GM23338 (cell line): ENCODE data around the gene MVB12B. TPM values are rescaled to one million over a fixed set of nuclear protein-coding genes. Genes with fewer than 3 reads are reported as not detected.

ENCODE experiments used
- ATAC-seq: fragments of 200-7000 bp; cut with Tn5 transposase; 3 replicates; pipeline ENCODE4 v1.9.1; 2020
- DNase-seq: peaks from one replicate; pipeline ENCODE4 v3.0.0-alpha.2; 2015; ENCODE audit warnings: low spot score
- H2AFZ ChIP-seq: fragments of 200-600 bp; sonication (generic); 2 replicates; pipeline ENCODE4 v1.8.0; 2016; ENCODE audit warnings: antibody characterized with exemption, mild to moderate bottlenecking, moderate library complexity
- H3F3A ChIP-seq: fragments of 200-600 bp; sonication (generic); replicated peaks from 2 replicates; pipeline ENCODE4 v1.8.0; 2017; ENCODE audit warnings: antibody characterized with exemption, mixed run types, low read depth
- H3K27ac ChIP-seq: fragments of 200-600 bp; sonication (generic); 2 replicates; pipeline ENCODE4 v1.6.1; 2016; ENCODE audit warnings: low read depth
- H3K27me3 ChIP-seq: fragments of 200-600 bp; sonication (generic); 2 replicates; pipeline ENCODE4 v1.8.0; 2016; ENCODE audit warnings: mild to moderate bottlenecking, mixed run types, moderate library complexity; ENCODE audit not compliant: insufficient read depth
- H3K36me3 ChIP-seq: fragments of 200-600 bp; sonication (generic); 2 replicates; pipeline ENCODE4 v1.8.0; 2016; ENCODE audit warnings: mild to moderate bottlenecking; ENCODE audit not compliant: insufficient read depth
- H3K4me1 ChIP-seq: fragments of 200-600 bp; sonication (generic); 2 replicates; pipeline ENCODE4 v1.8.0; 2016; ENCODE audit warnings: mild to moderate bottlenecking, moderate library complexity; ENCODE audit not compliant: insufficient read depth
- H3K4me2 ChIP-seq: fragments of 200-600 bp; sonication (generic); 2 replicates; pipeline ENCODE4 v1.7.1; 2017; ENCODE audit warnings: mixed run types
- H3K4me3 ChIP-seq: fragments of 200-600 bp; sonication (generic); 2 replicates; pipeline ENCODE4 v1.6.1; 2016; ENCODE audit warnings: mixed run types
- H3K79me2 ChIP-seq: fragments of 200-600 bp; sonication (generic); replicated peaks from 2 replicates; pipeline ENCODE4 v1.8.0; 2017; ENCODE audit warnings: mild to moderate bottlenecking; ENCODE audit not compliant: insufficient read depth
- H3K9me2 ChIP-seq: fragments of 200-600 bp; sonication (generic); 2 replicates; pipeline ENCODE4 v1.8.0; 2017; ENCODE audit not compliant: insufficient read depth
- H4K20me1 ChIP-seq: fragments of 200-600 bp; sonication (generic); replicated peaks from 2 replicates; pipeline ENCODE4 v1.8.0; 2017; ENCODE audit warnings: mild to moderate bottlenecking; ENCODE audit not compliant: insufficient read depth
- H3K27ac Mint-ChIP-seq: 2 replicates; pipeline ENCODE4 v1.8.0; 2020; ENCODE audit warnings: inconsistent platforms, mild to moderate bottlenecking, moderate library complexity, mixed read lengths
- H3K27me3 Mint-ChIP-seq: 3 replicates; pipeline ENCODE4 v1.8.0; 2022; ENCODE audit warnings: low read depth, mild to moderate bottlenecking, moderate library complexity, mixed read lengths, inconsistent platforms; ENCODE audit not compliant: insufficient read depth, poor library complexity
- H3K36me3 Mint-ChIP-seq: 3 replicates; pipeline ENCODE4 v1.8.0; 2021; ENCODE audit warnings: low read depth, mild to moderate bottlenecking, inconsistent platforms, moderate library complexity, mixed read lengths
- H3K4me1 Mint-ChIP-seq: 3 replicates; pipeline ENCODE4 v1.8.0; 2020; ENCODE audit warnings: mild to moderate bottlenecking, inconsistent platforms, mixed read lengths
- H3K4me3 Mint-ChIP-seq: 3 replicates; pipeline ENCODE4 v1.8.0; 2021; ENCODE audit warnings: moderate library complexity, mild to moderate bottlenecking, inconsistent platforms, mixed read lengths
- H3K9me3 Mint-ChIP-seq: 3 replicates; pipeline ENCODE4 v1.8.0; 2020; ENCODE audit warnings: moderate library complexity, mild to moderate bottlenecking, inconsistent platforms, mixed read lengths
- CREB1 ChIP-seq: fragments of 250-450 bp; sonication (Bioruptor Pico); IDR thresholded peaks from 2 replicates; pipeline ENCODE4 v1.5.0; 2020; ENCODE audit warnings: low read depth, mild to moderate bottlenecking, moderate library complexity
- EZH2 ChIP-seq: fragments of 200-600 bp; sonication (generic); IDR thresholded peaks from one replicate; pipeline ENCODE4 v1.8.0; 2017; ENCODE audit warnings: antibody characterized with exemption, mild to moderate bottlenecking, low read depth; ENCODE audit not compliant: unreplicated experiment
- JUNB ChIP-seq: IDR thresholded peaks from one replicate; pipeline ENCODE4 v1.6.1; 2016; ENCODE audit warnings: antibody characterized with exemption; ENCODE audit not compliant: unreplicated experiment
- NANOG ChIP-seq: IDR thresholded peaks from 2 replicates; pipeline ENCODE4 v1.6.1; 2016; ENCODE audit warnings: antibody characterized with exemption, borderline replicate concordance
- POLR2AphosphoS5 ChIP-seq: IDR thresholded peaks from 2 replicates; pipeline ENCODE4 v1.6.1; 2016; ENCODE audit warnings: antibody characterized with exemption, low read depth
- STAT1 ChIP-seq: IDR thresholded peaks from one replicate; pipeline ENCODE4 v1.6.1; 2016; ENCODE audit warnings: antibody characterized with exemption; ENCODE audit not compliant: unreplicated experiment
- ZNF114 ChIP-seq: fragments of 250-450 bp; sonication (Bioruptor Pico); IDR thresholded peaks from 2 replicates; pipeline ENCODE4 v1.5.0; 2020; ENCODE audit warnings: mild to moderate bottlenecking, moderate library complexity
- ZNF331 ChIP-seq: fragments of 250-450 bp; sonication (Bioruptor Pico); IDR thresholded peaks from 2 replicates; pipeline ENCODE4 v1.5.0; 2020; ENCODE audit warnings: low read depth, mild to moderate bottlenecking, moderate library complexity
- polyA plus RNA-seq: library from polyadenylated mRNA; unstranded; fragments of >200 nt; fragmentation: Nextera tagmentation; extraction: Ambion mirVana; gene quantifications from 2 replicates; pipeline ENCODE4 v1.2.1, GENCODE V29; 2016
- total RNA-seq: library from RNA; depleted of rRNA; stranded (reverse); fragments of >200 nt; shearing (Covaris generic); gene quantifications from 2 replicates; pipeline ENCODE4 v1.2.3, GENCODE V29; 2014
- TF ChIP-seq, protein P1 (sequence below): IDR thresholded peaks from 2 replicates; pipeline ENCODE4 v1.6.1; 2016; ENCODE audit warnings: antibody characterized with exemption
- TF ChIP-seq, protein P2 (sequence below): fragments of 250-450 bp; sonication (Bioruptor Pico); IDR thresholded peaks from 2 replicates; pipeline ENCODE4 v1.5.0; 2020; ENCODE audit warnings: mild to moderate bottlenecking, moderate library complexity
- TF ChIP-seq, protein P3 (sequence below), 2 experiments: fragments of 200-600 bp in 1 of 2; sonication (generic) in 1 of 2; conservative IDR thresholded peaks; 2 replicates each; pipeline versions ENCODE4 v1.5.1 to v1.6.1; 2016 to 2017; ENCODE audit warnings: antibody characterized with exemption in 2 of 2, low read depth in 2 of 2, mild to moderate bottlenecking in 2 of 2, moderate library complexity in 1 of 2
- TF ChIP-seq, protein P4 (sequence below): IDR thresholded peaks from one replicate; pipeline ENCODE4 v1.6.1; 2018; ENCODE audit warnings: antibody characterized with exemption; ENCODE audit not compliant: unreplicated experiment

The MVB12B gene
- total and polyA plus RNA-seq, 2 experiments from 2014 or later = 1.9 to 6.6 TPM

DNA sequence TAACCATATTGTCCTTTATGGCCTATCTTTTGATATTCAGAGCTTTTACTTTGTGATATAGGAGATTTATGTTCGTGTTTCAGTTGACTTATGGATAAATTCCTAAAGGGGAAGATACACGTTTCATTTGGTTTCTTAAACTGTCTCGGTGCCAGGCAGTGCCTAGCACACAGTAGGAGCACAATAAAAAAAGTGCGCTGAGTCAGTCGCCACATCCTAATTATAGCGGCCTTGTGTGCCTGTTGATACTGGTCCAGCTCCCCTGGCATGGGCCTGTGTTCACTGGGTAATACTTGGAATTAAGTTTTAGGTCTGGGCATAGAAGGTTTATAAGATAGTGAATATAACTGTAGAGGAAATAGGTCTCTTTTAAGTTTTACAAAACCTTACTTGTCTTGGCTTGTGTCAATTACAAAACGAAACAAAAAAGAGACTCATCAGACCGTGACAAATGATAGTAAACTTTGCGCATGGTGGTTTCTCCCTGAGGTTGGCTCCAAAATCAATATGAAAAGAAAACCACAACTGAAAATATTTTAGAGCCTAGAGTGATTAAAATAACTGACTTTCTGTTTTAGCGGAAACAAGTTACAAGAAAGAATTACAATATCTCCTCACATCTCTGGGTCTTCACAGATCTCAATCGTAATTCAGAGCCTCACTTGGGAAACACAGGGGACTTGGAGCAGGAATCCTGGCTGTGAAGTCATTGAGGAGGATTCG, 84.8 kb downstream of the MVB12B start:
- no peak overlapping the region for H2AFZ ChIP-seq
- Mint-ChIP-seq H3K9me3 (no peaks in the 10 kb centered on the region), H3K4me3 (no peak overlapping the region), H3K4me1 (peaks cover 31% of the 10 kb centered on the region), H3K36me3 (no peaks in the 10 kb centered on the region), H3K27me3 (peaks cover 16% of the 10 kb centered on the region), H3K27ac (no peak overlapping the region)
- TF ChIP-seq, protein P1, sequence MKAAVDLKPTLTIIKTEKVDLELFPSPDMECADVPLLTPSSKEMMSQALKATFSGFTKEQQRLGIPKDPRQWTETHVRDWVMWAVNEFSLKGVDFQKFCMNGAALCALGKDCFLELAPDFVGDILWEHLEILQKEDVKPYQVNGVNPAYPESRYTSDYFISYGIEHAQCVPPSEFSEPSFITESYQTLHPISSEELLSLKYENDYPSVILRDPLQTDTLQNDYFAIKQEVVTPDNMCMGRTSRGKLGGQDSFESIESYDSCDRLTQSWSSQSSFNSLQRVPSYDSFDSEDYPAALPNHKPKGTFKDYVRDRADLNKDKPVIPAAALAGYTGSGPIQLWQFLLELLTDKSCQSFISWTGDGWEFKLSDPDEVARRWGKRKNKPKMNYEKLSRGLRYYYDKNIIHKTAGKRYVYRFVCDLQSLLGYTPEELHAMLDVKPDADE = no peak
- TF ChIP-seq ZNF331 (CRISPR knock-in tag) = no peak
- TF ChIP-seq JUNB = no peak
- TF ChIP-seq, protein P2, sequence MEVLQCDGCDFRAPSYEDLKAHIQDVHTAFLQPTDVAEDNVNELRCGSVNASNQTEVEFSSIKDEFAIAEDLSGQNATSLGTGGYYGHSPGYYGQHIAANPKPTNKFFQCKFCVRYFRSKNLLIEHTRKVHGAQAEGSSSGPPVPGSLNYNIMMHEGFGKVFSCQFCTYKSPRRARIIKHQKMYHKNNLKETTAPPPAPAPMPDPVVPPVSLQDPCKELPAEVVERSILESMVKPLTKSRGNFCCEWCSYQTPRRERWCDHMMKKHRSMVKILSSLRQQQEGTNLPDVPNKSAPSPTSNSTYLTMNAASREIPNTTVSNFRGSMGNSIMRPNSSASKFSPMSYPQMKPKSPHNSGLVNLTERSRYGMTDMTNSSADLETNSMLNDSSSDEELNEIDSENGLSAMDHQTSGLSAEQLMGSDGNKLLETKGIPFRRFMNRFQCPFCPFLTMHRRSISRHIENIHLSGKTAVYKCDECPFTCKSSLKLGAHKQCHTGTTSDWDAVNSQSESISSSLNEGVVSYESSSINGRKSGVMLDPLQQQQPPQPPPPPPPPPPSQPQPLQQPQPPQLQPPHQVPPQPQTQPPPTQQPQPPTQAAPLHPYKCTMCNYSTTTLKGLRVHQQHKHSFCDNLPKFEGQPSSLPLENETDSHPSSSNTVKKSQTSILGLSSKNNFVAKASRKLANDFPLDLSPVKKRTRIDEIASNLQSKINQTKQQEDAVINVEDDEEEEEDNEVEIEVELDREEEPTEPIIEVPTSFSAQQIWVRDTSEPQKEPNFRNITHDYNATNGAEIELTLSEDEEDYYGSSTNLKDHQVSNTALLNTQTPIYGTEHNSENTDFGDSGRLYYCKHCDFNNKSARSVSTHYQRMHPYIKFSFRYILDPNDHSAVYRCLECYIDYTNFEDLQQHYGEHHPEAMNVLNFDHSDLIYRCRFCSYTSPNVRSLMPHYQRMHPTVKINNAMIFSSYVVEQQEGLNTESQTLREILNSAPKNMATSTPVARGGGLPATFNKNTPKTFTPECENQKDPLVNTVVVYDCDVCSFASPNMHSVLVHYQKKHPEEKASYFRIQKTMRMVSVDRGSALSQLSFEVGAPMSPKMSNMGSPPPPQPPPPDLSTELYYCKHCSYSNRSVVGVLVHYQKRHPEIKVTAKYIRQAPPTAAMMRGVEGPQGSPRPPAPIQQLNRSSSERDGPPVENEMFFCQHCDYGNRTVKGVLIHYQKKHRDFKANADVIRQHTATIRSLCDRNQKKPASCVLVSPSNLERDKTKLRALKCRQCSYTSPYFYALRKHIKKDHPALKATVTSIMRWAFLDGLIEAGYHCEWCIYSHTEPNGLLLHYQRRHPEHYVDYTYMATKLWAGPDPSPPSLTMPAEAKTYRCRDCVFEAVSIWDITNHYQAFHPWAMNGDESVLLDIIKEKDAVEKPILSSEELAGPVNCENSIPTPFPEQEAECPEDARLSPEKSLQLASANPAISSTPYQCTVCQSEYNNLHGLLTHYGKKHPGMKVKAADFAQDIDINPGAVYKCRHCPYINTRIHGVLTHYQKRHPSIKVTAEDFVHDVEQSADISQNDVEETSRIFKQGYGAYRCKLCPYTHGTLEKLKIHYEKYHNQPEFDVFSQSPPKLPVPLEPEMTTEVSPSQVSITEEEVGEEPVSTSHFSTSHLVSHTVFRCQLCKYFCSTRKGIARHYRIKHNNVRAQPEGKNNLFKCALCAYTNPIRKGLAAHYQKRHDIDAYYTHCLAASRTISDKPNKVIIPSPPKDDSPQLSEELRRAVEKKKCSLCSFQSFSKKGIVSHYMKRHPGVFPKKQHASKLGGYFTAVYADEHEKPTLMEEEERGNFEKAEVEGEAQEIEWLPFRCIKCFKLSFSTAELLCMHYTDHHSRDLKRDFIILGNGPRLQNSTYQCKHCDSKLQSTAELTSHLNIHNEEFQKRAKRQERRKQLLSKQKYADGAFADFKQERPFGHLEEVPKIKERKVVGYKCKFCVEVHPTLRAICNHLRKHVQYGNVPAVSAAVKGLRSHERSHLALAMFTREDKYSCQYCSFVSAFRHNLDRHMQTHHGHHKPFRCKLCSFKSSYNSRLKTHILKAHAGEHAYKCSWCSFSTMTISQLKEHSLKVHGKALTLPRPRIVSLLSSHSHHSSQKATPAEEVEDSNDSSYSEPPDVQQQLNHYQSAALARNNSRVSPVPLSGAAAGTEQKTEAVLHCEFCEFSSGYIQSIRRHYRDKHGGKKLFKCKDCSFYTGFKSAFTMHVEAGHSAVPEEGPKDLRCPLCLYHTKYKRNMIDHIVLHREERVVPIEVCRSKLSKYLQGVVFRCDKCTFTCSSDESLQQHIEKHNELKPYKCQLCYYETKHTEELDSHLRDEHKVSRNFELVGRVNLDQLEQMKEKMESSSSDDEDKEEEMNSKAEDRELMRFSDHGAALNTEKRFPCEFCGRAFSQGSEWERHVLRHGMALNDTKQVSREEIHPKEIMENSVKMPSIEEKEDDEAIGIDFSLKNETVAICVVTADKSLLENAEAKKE (CRISPR knock-in tag) = no peak
- TF ChIP-seq, protein P3, sequence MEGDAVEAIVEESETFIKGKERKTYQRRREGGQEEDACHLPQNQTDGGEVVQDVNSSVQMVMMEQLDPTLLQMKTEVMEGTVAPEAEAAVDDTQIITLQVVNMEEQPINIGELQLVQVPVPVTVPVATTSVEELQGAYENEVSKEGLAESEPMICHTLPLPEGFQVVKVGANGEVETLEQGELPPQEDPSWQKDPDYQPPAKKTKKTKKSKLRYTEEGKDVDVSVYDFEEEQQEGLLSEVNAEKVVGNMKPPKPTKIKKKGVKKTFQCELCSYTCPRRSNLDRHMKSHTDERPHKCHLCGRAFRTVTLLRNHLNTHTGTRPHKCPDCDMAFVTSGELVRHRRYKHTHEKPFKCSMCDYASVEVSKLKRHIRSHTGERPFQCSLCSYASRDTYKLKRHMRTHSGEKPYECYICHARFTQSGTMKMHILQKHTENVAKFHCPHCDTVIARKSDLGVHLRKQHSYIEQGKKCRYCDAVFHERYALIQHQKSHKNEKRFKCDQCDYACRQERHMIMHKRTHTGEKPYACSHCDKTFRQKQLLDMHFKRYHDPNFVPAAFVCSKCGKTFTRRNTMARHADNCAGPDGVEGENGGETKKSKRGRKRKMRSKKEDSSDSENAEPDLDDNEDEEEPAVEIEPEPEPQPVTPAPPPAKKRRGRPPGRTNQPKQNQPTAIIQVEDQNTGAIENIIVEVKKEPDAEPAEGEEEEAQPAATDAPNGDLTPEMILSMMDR (conservative IDR thresholded peaks at IDR 0.05; ENCODE audit: low read depth in 2 of 2) = no peak
- TF ChIP-seq EZH2 = no peak
- TF ChIP-seq CREB1 (CRISPR knock-in tag) = no peak
- no peak for TF ChIP-seq NANOG
- TF ChIP-seq STAT1 = no peak
- TF ChIP-seq POLR2AphosphoS5 = no peak
- TF ChIP-seq ZNF114 = no peak
- TF ChIP-seq, protein P4, sequence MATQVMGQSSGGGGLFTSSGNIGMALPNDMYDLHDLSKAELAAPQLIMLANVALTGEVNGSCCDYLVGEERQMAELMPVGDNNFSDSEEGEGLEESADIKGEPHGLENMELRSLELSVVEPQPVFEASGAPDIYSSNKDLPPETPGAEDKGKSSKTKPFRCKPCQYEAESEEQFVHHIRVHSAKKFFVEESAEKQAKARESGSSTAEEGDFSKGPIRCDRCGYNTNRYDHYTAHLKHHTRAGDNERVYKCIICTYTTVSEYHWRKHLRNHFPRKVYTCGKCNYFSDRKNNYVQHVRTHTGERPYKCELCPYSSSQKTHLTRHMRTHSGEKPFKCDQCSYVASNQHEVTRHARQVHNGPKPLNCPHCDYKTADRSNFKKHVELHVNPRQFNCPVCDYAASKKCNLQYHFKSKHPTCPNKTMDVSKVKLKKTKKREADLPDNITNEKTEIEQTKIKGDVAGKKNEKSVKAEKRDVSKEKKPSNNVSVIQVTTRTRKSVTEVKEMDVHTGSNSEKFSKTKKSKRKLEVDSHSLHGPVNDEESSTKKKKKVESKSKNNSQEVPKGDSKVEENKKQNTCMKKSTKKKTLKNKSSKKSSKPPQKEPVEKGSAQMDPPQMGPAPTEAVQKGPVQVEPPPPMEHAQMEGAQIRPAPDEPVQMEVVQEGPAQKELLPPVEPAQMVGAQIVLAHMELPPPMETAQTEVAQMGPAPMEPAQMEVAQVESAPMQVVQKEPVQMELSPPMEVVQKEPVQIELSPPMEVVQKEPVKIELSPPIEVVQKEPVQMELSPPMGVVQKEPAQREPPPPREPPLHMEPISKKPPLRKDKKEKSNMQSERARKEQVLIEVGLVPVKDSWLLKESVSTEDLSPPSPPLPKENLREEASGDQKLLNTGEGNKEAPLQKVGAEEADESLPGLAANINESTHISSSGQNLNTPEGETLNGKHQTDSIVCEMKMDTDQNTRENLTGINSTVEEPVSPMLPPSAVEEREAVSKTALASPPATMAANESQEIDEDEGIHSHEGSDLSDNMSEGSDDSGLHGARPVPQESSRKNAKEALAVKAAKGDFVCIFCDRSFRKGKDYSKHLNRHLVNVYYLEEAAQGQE = no peak
- ATAC-seq (no peak), DNase-seq (no peak)
- H3K4me2 ChIP-seq = no peak overlapping the region
- no peak overlapping the region for H3K27ac ChIP-seq
- H3K4me3 ChIP-seq = no peak overlapping the region
- H4K20me1 ChIP-seq = no peaks in the 10 kb centered on the region
- H3K27me3 ChIP-seq = no peaks in the 10 kb centered on the region
- peaks cover 26% of the 10 kb centered on the region for H3K4me1 ChIP-seq
- H3K79me2 ChIP-seq = no peaks in the 10 kb centered on the region
- H3K36me3 ChIP-seq = no peaks in the 10 kb centered on the region
- no peaks in the 10 kb centered on the region for H3F3A ChIP-seq
- H3K9me2 ChIP-seq = no peaks in the 10 kb centered on the region
